Thymus (tissue), 11 donors: ENCODE measurements around the gene MAMSTR. TPM values are rescaled to one million over a fixed set of nuclear protein-coding genes. Genes with fewer than 3 reads are reported as not detected.
"Not testable (repeated sequence)": the region's sequence is repeated elsewhere in the genome, so short reads cannot be mapped to it uniquely, and the experiment has no call there.

Source experiments
- DNase-seq, 9 donors: peaks; one replicate each; pipeline ENCODE4 v3.0.0-alpha.2; 2013; ENCODE audit warnings: low spot score in 9 of 9, low read depth in 6 of 9, missing footprints in 1 of 9
- H3K27ac ChIP-seq, 2 donors: one replicate each; pipeline ENCODE4 v1.5.1; 2013; ENCODE audit warnings: control low read depth in 1 of 2, low read depth in 1 of 2, low read length in 1 of 2, mild to moderate bottlenecking in 1 of 2, moderate library complexity in 1 of 2
- H3K27me3 ChIP-seq, 2 donors: one replicate each; pipeline ENCODE4 v1.5.1; 2013; ENCODE audit warnings: low read length in 1 of 2; ENCODE audit not compliant: control insufficient read depth in 2 of 2, insufficient read depth in 1 of 2
- H3K36me3 ChIP-seq, 2 donors: one replicate each; pipeline ENCODE4 v1.5.1; 2013; ENCODE audit warnings: low read length in 1 of 2, mild to moderate bottlenecking in 1 of 2, moderate library complexity in 1 of 2; ENCODE audit not compliant: control insufficient read depth in 2 of 2, insufficient read depth in 2 of 2
- H3K4me1 ChIP-seq, 2 donors: one replicate each; pipeline ENCODE4 v1.5.1; 2013; ENCODE audit warnings: low read length in 2 of 2; ENCODE audit not compliant: control insufficient read depth in 2 of 2, insufficient read depth in 2 of 2
- H3K4me3 ChIP-seq, 2 donors: one replicate each; pipeline ENCODE4 v1.5.1; 2013; ENCODE audit warnings: low read length in 2 of 2, control low read depth in 1 of 2, mild to moderate bottlenecking in 1 of 2
- H3K9me3 ChIP-seq, 2 donors: one replicate each; pipeline ENCODE4 v1.5.1; 2013; ENCODE audit warnings: low read length in 1 of 2, mild to moderate bottlenecking in 1 of 2; ENCODE audit not compliant: control insufficient read depth in 2 of 2, insufficient read depth in 1 of 2
- WGBS: extraction: QIAGEN DNeasy Blood & Tissue Kit; methylation state at CpG from one replicate; pipeline ENCODE4 v1.1.7; 2013; 5-methylcytosine and 5-hydroxymethylcytosine counted together
- polyA plus RNA-seq: library from polyadenylated mRNA; stranded (reverse); fragments of 200-250 nt; gene quantifications from one replicate; pipeline ENCODE4 v1.2.3, GENCODE V29; 2013
- total RNA-seq: library from RNA; stranded (reverse); fragments of 120-200 nt; gene quantifications from one replicate; pipeline ENCODE4 v1.2.4, GENCODE V29; 2013
- donor health status: healthy.

The MAMSTR gene
- total and polyA plus RNA-seq, 2 donors = 0.38 to 1.2 TPM

GRCh38 chr19:48683349-48683748 is 36.2 kb downstream of the MAMSTR start:
- H3K27ac ChIP-seq = no peak overlapping the region
- H3K4me3 ChIP-seq = peak overlapping the region in 1 of 2 donors; percentile 18
- peaks cover 0 to 4% of the 10 kb centered on the region in 2 donors for H3K9me3 ChIP-seq
- peaks cover 11 to 19% of the 10 kb centered on the region in 2 donors for H3K4me1 ChIP-seq
- H3K36me3 ChIP-seq = no peaks in the 10 kb centered on the region
- 61% methylated on average over 11 of the region's 11 CpGs for WGBS
- peak in 6 of 9 donors; percentile 34 to 82 (median 54) for DNase-seq
- no peaks in the 10 kb centered on the region for H3K27me3 ChIP-seq

DNA sequence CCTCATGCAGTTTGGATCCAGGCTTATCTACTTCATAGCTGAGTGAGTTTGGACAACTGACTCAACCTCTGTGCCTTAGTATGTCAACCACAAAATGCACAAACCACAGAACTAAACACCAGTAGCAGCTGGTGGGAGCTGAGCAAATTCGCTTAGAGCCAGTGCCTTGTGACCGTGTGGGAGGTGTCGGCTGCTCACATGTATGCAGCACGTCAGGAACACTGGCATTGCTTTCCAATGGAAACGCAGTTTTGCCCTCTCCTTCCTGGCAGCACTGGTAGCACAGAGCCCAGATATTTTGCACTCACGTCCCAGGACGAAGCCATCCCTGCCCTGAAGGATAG is 38.4 kb downstream of the MAMSTR start:
- 34% methylated on average over 7 of the region's 7 CpGs for WGBS
- Histone ChIP-seq H3K4me1 (peaks cover 15 to 19% of the 10 kb centered on the region in 2 donors), H3K36me3 (no peaks in the 10 kb centered on the region), H3K4me3 (no peak overlapping the region), H3K27ac (peak overlapping the region in 1 of 2 donors; percentile 65), H3K27me3 (no peaks in the 10 kb centered on the region), H3K9me3 (peaks cover 0 to 4% of the 10 kb centered on the region in 2 donors)
- peak in 5 of 9 donors; percentile 21 to 74 (median 34) for DNase-seq

GRCh38 chr19:48680436-48681126 is 38.9 kb downstream of the MAMSTR start:
- H3K9me3 ChIP-seq = peaks cover 0 to 4% of the 10 kb centered on the region in 2 donors
- H3K27ac ChIP-seq = peak overlapping the region in 1 of 2 donors; percentile 62
- no peaks in the 10 kb centered on the region for H3K27me3 ChIP-seq
- no peaks in the 10 kb centered on the region for H3K36me3 ChIP-seq
- 93% methylated on average over 45 of the region's 45 CpGs for WGBS
- DNase-seq = no peak
- peaks cover 15 to 23% of the 10 kb centered on the region in 2 donors for H3K4me1 ChIP-seq
- no peak overlapping the region for H3K4me3 ChIP-seq

DNA sequence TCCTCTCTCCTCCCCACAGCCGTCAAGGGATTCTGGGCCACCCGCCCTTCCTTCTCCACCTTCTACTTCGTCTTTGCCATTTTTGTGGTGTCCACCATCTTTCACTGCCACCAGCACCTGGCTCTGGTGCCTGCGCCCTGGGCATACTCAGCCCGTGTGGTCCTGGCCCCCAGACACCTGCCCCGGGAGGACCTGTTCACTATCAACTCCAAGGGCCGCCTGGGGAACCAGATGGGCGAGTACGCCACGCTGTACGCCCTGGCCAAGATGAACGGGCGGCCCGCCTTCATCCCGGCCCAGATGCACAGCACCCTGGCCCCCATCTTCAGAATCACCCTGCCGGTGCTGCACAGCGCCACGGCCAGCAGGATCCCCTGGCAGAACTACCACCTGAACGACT is 39.5 kb downstream of the MAMSTR start:
- H3K36me3 ChIP-seq, H3K4me3 ChIP-seq, H3K27me3 ChIP-seq, H3K27ac ChIP-seq, H3K9me3 ChIP-seq, DNase-seq: not testable (repeated sequence)
- whole genome bisulfite sequencing = 99% methylated on average over 18 of the region's 19 CpGs
- H3K4me1 ChIP-seq = peaks cover 18 to 28% of the 10 kb centered on the region in 2 donors

- Histone ChIP-seq H3K9me3 (peaks cover 0 to 4% of the 10 kb centered on the region in 2 donors), H3K36me3 (no peaks in the 10 kb centered on the region), H3K4me3 (no peak overlapping the region), H3K27ac (no peak overlapping the region), H3K27me3 (peaks cover 0 to 16% of the 10 kb centered on the region in 2 donors), H3K4me1 (peaks cover 19 to 28% of the 10 kb centered on the region in 2 donors)
- no peak for DNase-seq
- WGBS = 93% methylated on average over 4 of the region's 4 CpGs
Observed at GRCh38 chr19:48678201-48678600, 41.3 kb downstream of the MAMSTR start.

DNA sequence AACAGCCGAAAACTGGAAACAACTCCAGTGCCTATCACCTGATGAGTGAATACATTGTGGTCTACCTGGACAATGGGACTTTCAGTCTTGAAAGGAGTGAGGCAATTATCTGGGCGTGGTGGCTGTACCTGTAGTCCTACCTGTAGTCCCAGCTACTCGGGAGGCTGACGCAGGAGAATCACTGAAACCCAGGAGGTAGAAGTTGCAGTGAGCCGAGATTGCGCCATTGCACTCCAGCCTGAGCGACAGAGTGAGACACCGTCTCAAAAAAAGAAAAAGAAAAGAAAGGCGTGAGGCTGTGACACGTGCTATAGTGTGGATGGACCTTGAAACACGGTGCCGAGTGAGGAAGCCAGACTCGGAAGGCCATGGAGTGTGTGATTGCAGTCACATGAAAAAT is 42.6 kb downstream of the MAMSTR start:
- Histone ChIP-seq H3K27me3 (peaks cover 0 to 29% of the 10 kb centered on the region in 2 donors), H3K4me1 (peaks cover 19 to 25% of the 10 kb centered on the region in 2 donors), H3K9me3 (peaks cover 0 to 4% of the 10 kb centered on the region in 2 donors), H3K27ac (peak overlapping the region in 1 of 2 donors; percentile 51), H3K36me3 (no peaks in the 10 kb centered on the region), H3K4me3 (no peak overlapping the region)
- DNase-seq = no peak
- WGBS = 97% methylated on average over 13 of the region's 13 CpGs

GRCh38 chr19:48676487-48676886 is 43.0 kb downstream of the MAMSTR start:
- peak overlapping the region in 1 of 2 donors; percentile 51 for H3K27ac ChIP-seq
- no peak for DNase-seq
- no peaks in the 10 kb centered on the region for H3K36me3 ChIP-seq
- no peak overlapping the region for H3K4me3 ChIP-seq
- H3K27me3 ChIP-seq = peaks cover 0 to 29% of the 10 kb centered on the region in 2 donors
- peaks cover 18 to 21% of the 10 kb centered on the region in 2 donors for H3K4me1 ChIP-seq
- peaks cover 0 to 4% of the 10 kb centered on the region in 2 donors for H3K9me3 ChIP-seq
- WGBS = 94% methylated on average over 17 of the region's 17 CpGs

- Histone ChIP-seq H3K4me3 (no peak overlapping the region), H3K36me3 (no peaks in the 10 kb centered on the region), H3K9me3 (peaks cover 0 to 4% of the 10 kb centered on the region in 2 donors), H3K4me1 (peaks cover 7 to 10% of the 10 kb centered on the region in 2 donors), H3K27ac (no peak overlapping the region), H3K27me3 (peaks cover 0 to 31% of the 10 kb centered on the region in 2 donors)
- peak; percentile 44 to 91 (median 77) for DNase-seq
- whole genome bisulfite sequencing = 49% methylated on average over 28 of the region's 28 CpGs
Observed at GRCh38 chr19:48674921-48675824, 44.4 kb downstream of the MAMSTR start.
